Thoracic aorta (tissue), 2 donors: Measurements from ENCODE around the gene PAX8. TPM values are rescaled to one million over a fixed set of nuclear protein-coding genes. Genes with fewer than 3 reads are reported as not detected.

ENCODE experiments used
- ATAC-seq: fragments of 150-250 bp; one replicate; pipeline ENCODE4 v1.8.0; 2017; ENCODE audit warnings: low read depth; ENCODE audit not compliant: insufficient number of reproducible peaks, low FRiP score
- DNase-seq: peaks from one replicate; pipeline ENCODE4 v3.0.0-alpha.2; 2020; ENCODE audit warnings: low spot score
- H3K27ac ChIP-seq, 2 donors: fragments of 200-600 bp; sonication (generic); 1 replicate in 1 of 2; 2 replicates in 1 of 2; pipeline ENCODE4 v1.5.1; 2016; ENCODE audit warnings: mild to moderate bottlenecking in 2 of 2, moderate library complexity in 2 of 2
- H3K27me3 ChIP-seq: fragments of 200-600 bp; sonication (generic); replicated peaks from 2 replicates; pipeline ENCODE4 v1.6.0; 2016; ENCODE audit warnings: mild to moderate bottlenecking; ENCODE audit not compliant: insufficient read depth
- H3K36me3 ChIP-seq: fragments of 200-600 bp; sonication (generic); one replicate; pipeline ENCODE4 v1.5.1; 2016
- H3K4me1 ChIP-seq, 2 donors: fragments of 200-600 bp; sonication (generic); 1 replicate in 1 of 2; 2 replicates in 1 of 2; pipeline versions ENCODE4 v1.5.1 to v1.6.0; 2016; ENCODE audit warnings: low read depth in 2 of 2, mild to moderate bottlenecking in 1 of 2; ENCODE audit not compliant: control insufficient read depth in 1 of 2
- H3K4me3 ChIP-seq: fragments of 200-600 bp; sonication (generic); 2 replicates; pipeline ENCODE4 v1.5.1; 2016; ENCODE audit warnings: mild to moderate bottlenecking
- H3K9me3 ChIP-seq: fragments of 200-600 bp; sonication (generic); 2 replicates; pipeline ENCODE4 v1.5.1; 2016
- total RNA-seq, 2 donors: library from RNA; depleted of rRNA; stranded (reverse); fragments of >200 nt; gene quantifications; one replicate each; pipeline versions ENCODE4 v1.1.0 to v1.2.3, GENCODE V29; 2016
- TF ChIP-seq, protein P1 (sequence below): fragments of 200-600 bp; sonication (generic); IDR thresholded peaks from one replicate; pipeline ENCODE4 v1.5.1; 2019; ENCODE audit warnings: antibody characterized with exemption

Gene PAX8
- total RNA-seq, 2 donors from 2014 or later, result 2.4 to 10.3 TPM

DNA sequence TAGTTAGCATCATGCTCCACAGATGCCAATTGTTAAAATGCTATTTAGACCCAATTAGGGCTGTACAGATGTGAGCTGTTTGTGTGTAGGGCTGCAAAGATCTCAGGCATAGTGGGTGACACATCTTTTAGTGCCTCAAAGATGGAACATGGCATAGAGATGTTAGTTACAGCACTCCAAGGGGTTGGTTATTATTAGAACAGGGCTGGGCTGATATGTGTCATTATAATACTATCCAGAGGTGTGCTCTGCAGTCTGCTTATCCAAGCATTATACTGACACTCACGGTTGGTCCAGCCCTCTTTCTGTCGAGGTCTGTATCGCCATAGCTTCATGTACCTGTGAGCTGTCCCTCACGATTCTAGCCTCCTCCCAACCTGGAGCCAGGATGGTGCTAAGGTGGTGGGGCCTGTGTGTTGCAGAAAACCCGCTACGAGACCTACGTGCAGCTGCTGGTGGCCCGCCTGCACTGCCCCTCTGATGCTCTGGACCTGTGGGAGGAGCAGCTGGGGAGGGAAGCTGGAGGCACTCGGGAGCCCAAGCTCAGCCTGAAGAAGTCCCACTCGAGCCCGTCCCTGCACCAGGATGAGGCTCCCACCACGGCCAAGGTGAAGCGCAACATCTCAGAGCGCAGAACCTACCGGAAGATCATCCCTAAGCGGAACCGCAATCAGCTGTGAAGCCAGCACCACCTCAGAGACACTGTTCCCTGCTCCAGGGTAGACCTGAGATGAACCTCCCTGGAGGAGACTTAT, 77.8 kb downstream of the PAX8 start:
- TF ChIP-seq, protein P1, sequence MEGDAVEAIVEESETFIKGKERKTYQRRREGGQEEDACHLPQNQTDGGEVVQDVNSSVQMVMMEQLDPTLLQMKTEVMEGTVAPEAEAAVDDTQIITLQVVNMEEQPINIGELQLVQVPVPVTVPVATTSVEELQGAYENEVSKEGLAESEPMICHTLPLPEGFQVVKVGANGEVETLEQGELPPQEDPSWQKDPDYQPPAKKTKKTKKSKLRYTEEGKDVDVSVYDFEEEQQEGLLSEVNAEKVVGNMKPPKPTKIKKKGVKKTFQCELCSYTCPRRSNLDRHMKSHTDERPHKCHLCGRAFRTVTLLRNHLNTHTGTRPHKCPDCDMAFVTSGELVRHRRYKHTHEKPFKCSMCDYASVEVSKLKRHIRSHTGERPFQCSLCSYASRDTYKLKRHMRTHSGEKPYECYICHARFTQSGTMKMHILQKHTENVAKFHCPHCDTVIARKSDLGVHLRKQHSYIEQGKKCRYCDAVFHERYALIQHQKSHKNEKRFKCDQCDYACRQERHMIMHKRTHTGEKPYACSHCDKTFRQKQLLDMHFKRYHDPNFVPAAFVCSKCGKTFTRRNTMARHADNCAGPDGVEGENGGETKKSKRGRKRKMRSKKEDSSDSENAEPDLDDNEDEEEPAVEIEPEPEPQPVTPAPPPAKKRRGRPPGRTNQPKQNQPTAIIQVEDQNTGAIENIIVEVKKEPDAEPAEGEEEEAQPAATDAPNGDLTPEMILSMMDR, result no peak
- Histone ChIP-seq H3K4me3 (no peak overlapping the region), H3K4me1 (peaks cover 0 to 7% of the 10 kb centered on the region in 2 donors), H3K36me3 (no peaks in the 10 kb centered on the region), H3K27ac (no peak overlapping the region), H3K27me3 (no peaks in the 10 kb centered on the region), H3K9me3 (no peaks in the 10 kb centered on the region)
- DNase-seq (no peak), ATAC-seq (no peak)

DNA sequence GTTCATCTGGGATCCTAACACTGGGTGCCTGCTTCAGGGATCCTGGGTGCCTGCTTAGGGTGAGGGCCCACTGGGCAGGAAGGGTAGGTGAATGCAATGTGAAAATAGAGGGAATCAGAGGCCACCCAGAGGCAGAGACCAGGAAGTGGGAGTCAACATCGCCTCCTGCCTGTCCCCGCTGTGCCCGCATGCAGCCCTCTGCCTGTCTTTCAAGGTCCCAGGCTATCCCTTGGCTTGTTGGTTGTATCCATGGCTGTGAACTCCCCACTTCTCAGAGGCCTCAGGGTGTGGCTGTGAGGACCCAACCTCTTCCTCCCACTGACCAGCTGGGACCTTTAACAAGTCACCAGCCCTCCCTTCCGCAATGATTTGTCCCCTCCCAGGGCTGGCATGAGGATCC, 78.5 kb downstream of the PAX8 start:
- Histone ChIP-seq H3K27ac (no peak overlapping the region), H3K27me3 (no peaks in the 10 kb centered on the region), H3K36me3 (no peaks in the 10 kb centered on the region), H3K4me1 (peaks cover 0 to 7% of the 10 kb centered on the region in 2 donors), H3K4me3 (no peak overlapping the region), H3K9me3 (no peaks in the 10 kb centered on the region)
- DNase-seq, result no peak
- ATAC-seq, result no peak
- TF ChIP-seq, protein P1, result no peak

DNA sequence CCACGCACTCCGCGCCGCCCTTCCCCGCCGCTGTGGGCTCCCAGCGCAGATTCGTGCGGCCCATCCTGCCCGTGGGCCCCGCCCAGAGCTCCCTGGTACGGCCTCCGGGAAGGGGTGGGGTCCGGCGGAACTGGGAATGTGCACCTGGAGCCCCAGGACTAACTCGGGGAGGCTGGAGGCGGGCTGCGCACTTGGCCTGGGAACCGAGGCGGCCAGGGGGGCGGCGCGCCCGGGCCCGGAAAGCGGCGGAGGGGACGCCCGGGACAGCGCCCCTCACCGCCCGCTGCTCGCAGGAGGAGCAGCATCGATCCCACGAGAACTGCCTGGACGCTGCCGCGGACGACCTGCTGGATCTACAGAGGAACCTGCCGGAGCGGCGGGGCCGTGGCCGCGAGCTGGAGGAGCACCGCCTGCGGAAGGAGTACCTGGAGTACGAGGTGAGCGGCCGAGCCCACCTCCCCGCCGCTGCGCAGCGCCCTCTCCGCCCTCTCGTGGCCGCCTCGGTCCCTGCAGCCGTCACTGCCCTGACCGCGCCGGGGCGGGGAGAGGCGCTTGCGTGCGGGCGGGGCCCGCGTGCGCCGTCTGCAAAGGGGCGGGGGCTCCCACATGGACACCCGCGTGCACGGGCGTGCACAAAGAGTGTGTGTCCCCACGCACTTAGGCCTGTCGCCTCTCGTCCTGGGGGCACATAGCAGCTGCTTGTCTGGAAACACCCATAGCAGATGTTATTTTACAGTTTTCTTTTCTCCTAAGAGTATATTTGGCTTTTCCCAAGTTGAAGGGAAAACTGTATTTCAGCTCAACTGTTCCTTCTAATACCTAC, 79.7 kb downstream of the PAX8 start:
- TF ChIP-seq, protein P1, result peak; percentile 93
- Histone ChIP-seq H3K27me3 (no peaks in the 10 kb centered on the region), H3K36me3 (no peaks in the 10 kb centered on the region), H3K4me3 (peak overlapping the region; percentile 95), H3K4me1 (peaks cover 0 to 7% of the 10 kb centered on the region in 2 donors), H3K27ac (no peak overlapping the region), H3K9me3 (no peaks in the 10 kb centered on the region)
- ATAC-seq, result peak; percentile 65
- no peak for DNase-seq

DNA sequence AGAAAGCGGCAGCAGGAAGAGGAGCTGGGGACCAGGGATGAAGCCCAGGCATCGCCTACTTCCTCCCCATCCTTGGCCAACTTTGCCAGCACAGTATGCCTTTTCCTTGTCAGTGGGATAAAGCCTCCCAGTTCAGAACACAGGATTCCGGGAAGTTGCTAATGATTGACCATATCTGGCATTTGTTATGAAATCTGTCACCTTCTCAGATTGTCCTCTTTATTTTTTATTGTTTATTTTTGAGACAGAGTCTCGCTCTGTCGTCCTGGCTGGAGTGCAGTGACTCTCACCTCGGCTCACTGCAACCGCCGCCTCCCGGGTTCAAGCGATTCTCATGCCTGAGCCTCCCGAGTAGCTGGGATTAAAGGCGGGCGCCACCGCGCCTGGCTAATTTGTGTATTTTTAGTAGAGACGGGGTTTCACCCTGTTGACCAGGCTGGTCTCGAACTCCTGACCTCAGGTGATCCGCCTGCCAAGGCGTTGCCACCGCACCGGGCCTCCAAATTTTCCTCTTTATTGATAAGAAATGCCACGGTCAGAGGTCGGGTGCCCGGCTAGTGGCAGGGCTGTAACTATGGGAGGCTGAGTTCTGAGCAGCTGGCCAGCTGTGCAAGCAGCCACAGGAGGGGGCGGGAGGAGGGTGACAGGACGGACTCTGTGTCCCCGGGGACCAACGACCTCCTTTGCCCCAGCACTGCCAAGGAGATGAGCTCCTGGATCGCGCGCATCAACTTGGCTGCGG, 80.5 kb downstream of the PAX8 start:
- Histone ChIP-seq H3K4me3 (peak overlapping the region; percentile 95), H3K27me3 (no peaks in the 10 kb centered on the region), H3K4me1 (peaks cover 0 to 7% of the 10 kb centered on the region in 2 donors), H3K9me3 (no peaks in the 10 kb centered on the region), H3K36me3 (no peaks in the 10 kb centered on the region), H3K27ac (no peak overlapping the region)
- DNase-seq (no peak), ATAC-seq (no peak)
- TF ChIP-seq, protein P1, result no peak
